ENCODE results near the gene PCA3. TPM values are rescaled to one million over a fixed set of nuclear protein-coding genes. Genes with fewer than 3 reads are reported as not detected.

The PCA3 gene
- polyA plus RNA-seq, 1 donor, result 0.96 TPM

- DNase-seq, result no peak
Observed at GRCh38 chr9:76756941-76757673, 7.1 kb upstream of the PCA3 start.

GRCh38 chr9:76758476-76758875 lies 5.8 kb upstream of the PCA3 start:
- no peak for DNase-seq

DNA sequence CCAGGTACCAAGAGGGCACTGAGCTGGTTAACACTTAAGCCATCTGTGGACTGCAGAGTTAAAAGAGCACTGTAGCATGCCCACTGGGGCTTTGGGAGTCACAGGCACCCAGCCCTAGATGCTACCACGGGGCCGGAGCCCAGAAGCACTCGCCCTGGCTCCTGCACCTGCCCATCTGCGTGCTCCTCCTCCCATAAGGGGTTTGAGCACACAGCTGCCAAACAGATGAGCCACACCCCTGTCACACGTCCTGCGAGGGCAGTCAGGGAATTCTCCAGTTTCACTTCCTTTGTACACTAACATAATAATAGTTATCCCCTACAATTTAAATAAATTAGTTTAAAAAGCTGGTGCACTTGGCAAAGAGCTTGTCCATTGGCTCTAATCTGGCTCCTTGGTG lies 4.5 kb upstream of the PCA3 start:
- DNase-seq, result no peak

- no peak for DNase-seq
Observed at GRCh38 chr9:76761448-76761847, 2.8 kb upstream of the PCA3 start.

DNA sequence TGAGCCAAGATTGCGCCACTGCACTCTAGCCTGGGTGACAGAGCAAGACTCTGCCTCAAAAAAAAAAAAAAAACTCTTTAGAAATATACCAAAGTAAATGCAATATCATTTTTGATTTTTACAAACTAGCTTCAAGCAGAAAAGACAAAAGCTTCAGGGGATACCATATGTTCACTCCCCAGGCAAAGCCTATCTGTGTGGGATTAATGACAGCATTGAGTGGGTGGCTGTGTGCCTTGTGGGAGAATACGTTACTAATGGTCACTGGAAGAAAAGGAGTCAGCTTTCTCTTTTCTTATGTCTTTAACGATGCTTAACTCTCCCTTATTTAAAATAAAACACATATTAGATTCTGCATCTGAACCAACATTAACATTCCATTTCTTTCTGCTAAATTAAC lies 1.9 kb downstream of the PCA3 start:
- no peak for DNase-seq

DNA sequence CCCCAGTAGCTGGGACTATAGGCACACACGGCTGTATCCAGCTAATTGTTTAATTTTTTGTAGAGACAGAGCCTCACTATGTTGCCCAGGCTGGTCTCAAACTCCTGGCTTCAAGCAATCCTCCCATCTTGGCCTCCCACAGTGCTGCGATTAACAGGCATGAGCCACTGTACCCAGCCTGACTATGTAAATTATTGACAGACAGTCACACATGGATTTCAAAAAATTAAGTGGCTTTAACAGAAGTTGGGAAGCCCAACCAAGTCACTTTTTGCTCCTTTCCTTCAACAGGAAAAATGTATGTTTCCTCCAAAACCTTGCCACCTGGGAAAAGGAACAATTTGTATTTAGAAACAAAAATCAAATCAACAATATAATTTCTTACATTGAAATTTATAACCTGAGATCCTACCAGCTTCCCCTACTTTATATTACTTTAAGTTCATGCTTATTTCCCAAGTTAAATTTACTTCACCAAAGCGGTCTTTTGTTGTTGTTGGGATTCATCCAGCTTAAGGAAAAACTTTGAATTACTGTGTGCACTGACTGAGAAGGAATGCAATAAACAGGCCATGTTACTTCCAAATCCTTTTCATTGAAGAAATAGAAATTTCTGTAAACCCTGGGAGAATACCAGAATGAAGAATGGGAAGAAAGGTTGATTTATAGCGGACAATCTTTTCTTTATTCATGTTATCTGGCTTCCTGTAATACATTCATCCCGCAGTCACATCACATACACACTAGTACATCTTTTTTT lies 8.6 kb downstream of the PCA3 start:
- peak; percentile 46 for DNase-seq

DNA sequence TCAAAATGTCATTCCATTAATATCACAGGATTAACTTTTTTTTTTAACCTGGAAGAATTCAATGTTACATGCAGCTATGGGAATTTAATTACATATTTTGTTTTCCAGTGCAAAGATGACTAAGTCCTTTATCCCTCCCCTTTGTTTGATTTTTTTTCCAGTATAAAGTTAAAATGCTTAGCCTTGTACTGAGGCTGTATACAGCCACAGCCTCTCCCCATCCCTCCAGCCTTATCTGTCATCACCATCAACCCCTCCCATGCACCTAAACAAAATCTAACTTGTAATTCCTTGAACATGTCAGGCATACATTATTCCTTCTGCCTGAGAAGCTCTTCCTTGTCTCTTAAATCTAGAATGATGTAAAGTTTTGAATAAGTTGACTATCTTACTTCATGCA lies 20.6 kb downstream of the PCA3 start:
- DNase-seq, result no peak

DNA sequence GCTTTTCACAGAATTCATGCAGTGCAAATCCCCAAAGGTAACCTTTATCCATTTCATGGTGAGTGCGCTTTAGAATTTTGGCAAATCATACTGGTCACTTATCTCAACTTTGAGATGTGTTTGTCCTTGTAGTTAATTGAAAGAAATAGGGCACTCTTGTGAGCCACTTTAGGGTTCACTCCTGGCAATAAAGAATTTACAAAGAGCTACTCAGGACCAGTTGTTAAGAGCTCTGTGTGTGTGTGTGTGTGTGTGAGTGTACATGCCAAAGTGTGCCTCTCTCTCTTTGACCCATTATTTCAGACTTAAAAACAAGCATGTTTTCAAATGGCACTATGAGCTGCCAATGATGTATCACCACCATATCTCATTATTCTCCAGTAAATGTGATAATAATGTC lies 21.3 kb downstream of the PCA3 start:
- DNase-seq, result no peak

- DNase-seq, result no peak
Observed at GRCh38 chr9:76787677-76788076, 23.4 kb downstream of the PCA3 start.

GRCh38 chr9:76789840-76790239 lies 25.6 kb downstream of the PCA3 start:
- no peak for DNase-seq

DNA sequence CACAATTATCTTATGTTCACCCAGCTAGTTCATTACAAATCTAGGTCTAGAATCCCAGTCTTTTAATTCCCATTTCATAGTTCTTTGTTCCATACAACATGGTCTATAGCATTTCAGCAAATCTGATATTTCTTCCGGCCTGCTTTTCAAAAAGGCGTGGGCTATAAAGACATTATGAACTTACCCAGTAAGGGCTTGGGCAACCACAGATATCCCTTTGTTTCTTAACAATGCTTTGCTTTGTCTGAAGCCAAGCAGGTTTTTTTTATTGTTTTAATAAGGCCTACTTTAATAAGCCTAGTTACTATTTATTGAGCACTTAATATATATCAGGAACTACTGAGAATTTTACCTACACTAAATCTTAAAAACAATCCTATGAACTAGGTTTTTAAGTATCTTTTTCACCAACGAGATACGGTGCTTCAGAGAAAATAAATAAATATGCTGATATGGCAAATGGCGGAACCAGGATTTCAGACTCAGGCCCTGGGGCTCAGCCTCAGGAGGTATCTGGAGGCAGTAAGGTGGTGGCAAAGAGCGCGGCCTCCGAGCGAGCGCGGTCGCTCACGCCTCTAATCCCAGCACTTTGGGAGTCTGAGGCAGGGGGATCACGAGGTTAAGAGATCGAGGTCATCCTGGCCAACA lies 29.7 kb downstream of the PCA3 start:
- DNase-seq, result no peak

DNA sequence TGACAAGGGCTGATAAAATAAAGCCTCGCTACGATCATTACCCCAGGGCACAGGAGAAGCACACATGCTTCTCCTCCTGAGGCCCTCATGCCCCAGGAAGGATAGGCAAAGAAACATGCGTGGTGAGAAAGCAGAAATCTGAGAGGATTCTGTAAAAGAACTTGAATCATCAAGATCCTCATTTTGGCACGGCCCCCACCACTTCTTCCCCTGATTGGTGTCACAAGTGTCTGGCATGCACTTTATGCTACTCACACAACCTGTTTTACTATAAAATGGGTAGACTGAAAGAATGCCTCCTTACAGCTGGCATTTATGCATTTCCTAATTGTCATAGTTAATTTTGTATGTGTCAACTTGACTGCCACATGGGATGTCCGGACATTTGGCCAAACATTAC lies 32.1 kb downstream of the PCA3 start:
- no peak for DNase-seq

DNA sequence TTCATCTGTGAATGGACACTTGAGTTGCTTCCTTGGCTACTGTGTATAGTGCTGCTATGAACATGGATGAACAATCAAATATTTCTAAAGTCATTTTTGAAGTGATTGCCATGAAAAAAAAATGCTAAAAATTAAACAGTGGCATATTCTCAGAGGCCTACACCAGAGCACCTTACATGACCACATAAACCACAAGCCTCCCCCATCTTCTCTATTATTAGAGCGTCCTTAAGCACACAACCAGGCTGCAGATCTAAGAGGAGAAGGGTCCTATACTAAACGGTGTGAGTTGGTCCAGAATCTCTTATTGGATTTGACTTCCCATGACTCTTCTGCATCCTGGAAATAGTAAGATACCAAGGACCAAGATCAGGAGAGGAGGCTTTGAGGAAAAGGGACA lies 34.3 kb downstream of the PCA3 start:
- no peak for DNase-seq

GRCh38 chr9:76799473-76799872 lies 35.2 kb downstream of the PCA3 start:
- DNase-seq, result no peak

DNA sequence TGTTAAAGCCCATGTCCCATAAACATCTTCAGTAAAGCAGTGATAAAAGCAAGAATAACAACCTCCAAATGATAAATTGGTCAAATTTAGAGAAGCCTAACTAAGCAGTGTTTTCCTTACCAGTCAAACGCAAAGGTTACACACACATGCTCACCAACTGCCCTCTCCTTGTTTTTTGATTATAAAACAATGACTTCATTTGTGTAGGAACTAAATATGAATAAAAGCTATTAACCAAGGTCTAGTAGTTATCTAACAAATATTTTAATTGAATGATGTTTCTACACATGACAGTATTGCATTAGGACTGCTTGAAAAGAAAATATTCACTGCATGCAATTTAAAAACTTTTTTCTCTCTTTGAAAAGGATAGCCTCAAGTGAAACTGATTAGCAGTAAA lies 36.7 kb downstream of the PCA3 start:
- no peak for DNase-seq

DNA sequence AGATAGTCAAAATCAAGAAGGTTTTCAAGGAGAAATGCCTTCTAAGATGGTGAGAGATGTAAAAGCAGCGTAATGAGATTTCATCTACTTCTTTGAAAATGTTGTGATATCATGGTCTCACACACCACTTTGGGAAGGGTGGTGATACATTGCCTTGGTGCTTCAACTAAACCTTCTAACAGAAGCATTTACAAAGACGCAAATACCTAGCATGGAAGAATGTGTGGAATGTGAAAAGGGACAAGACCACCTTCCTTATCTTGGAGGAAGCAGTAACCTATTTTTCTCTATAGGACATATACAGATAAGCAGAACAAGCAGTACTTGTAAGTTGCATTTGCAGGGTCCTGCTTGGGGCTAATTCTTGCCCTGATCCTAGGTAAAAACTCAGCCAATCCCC lies 38.8 kb downstream of the PCA3 start:
- DNase-seq, result no peak

DNA sequence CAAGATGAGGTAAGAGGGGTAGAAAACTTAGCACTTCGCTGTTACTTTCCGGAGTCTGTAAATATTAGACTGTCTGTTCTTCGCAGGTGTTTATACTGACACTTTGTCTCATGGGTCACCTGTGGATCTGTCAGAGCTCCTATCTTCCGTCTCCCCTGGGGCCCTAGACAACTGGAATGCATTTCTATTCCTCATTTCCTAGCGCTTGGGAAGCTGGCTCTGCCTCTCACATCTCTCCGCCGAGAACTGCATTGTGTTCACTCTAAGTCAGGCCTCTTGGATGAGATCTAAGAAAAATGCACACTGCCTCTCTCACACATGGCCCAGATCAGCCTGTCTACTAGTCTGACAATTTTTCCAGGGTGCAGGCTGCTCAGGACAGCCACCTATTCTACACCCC lies 39.5 kb downstream of the PCA3 start:
- DNase-seq, result no peak

DNA sequence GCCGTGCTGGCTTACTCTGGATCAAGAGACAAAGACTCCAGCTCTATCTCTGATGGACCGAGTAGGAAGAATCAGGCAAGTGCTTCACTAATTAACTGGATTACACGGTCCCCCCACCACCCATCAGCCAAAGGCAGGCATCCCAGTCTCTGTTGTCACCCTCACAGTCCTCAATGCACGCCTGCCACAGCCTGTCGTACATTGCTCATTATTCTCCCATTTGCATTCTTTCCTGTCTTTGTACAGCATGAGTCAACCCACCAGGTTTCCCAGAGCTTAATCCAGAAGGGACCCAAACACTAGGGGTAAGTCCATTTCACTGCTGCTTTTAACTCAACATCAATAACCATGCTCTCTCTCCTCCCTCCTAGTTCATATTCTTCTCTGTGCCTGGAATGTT lies 44.4 kb downstream of the PCA3 start:
- DNase-seq, result no peak

- DNase-seq, result peak; percentile 39
Observed at GRCh38 chr9:76810377-76810957, 46.2 kb downstream of the PCA3 start.

- DNase-seq, result no peak
Observed at GRCh38 chr9:76812591-76812990, 48.4 kb downstream of the PCA3 start.

DNA sequence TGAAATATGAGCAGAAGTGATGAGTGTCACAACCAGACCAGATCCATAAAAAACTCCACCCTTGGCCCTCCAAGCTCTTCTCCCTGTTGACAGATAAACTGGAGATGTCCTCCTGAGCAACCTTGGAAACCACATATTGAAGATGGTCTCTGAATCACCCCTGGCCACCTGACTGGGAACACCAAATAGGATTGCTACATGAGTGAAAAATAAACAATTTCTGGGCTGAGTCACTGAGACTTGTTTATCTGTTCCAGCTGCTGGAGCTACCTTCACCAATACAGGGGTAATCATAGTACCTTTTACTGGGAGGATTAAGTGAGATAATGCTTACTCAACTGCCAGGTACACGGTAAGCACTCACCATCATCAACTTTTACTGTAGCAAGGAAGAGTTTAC lies 53.3 kb downstream of the PCA3 start:
- DNase-seq, result no peak

- DNase-seq, result peak; percentile 13
Observed at GRCh38 chr9:76818271-76818670, 54.0 kb downstream of the PCA3 start.

DNA sequence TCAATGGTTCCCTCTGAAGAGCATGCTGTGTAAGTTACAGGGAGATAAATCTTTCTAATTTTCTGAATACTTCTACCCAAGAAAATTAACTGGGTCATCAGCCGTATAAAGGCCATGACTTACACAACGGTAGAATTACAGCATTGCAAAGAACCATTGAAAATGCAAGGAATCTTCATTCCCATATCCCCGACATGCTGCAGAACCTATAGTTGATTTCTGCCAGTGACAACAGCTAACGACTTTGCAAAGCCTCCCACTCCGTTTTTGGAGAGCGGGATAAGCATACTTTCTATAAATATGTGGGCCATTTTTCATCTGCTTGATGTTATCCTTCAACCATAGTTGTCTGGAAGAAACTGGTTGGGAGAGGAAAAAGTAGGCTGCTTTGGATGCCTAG lies 56.2 kb downstream of the PCA3 start:
- DNase-seq, result no peak
